GM21360 (cell line): ENCODE data around the gene FURIN.

Source experiments
- ATAC-seq: cut with Tn5 transposase; IDR thresholded peaks from one replicate; pipeline ENCODE4 v1.9.1; 2021; ENCODE audit warnings: mild to moderate bottlenecking, moderate library complexity; ENCODE audit not compliant: unreplicated experiment

The FURIN gene

GRCh38 chr15:90881978-90882721 is 13.8 kb downstream of the FURIN start:
- ATAC-seq = no peak

- ATAC-seq = no peak
These were observed 14.6 kb downstream of the FURIN start for GRCh38 chr15:90882781-90883525.

GRCh38 chr15:90883526-90883975 is 15.2 kb downstream of the FURIN start:
- ATAC-seq = no peak

- ATAC-seq = no peak
These were observed 15.8 kb downstream of the FURIN start, which contains the start of gene FES for GRCh38 chr15:90883976-90884718. FES (plus strand) TSS chr15:90884504; CDS start chr15:90885046, 542 bp downstream.

GRCh38 chr15:90884719-90885431 is 16.5 kb downstream of the FURIN start:
- ATAC-seq = no peak

GRCh38 chr15:90885432-90886290 is 17.3 kb downstream of the FURIN start:
- no peak for ATAC-seq

GRCh38 chr15:90886291-90886614 is 17.9 kb downstream of the FURIN start:
- no peak for ATAC-seq

GRCh38 chr15:90887037-90887481 is 18.7 kb downstream of the FURIN start:
- no peak for ATAC-seq

- ATAC-seq = no peak
These were observed 20.9 kb downstream of the FURIN start for GRCh38 chr15:90889313-90889730.

- no peak for ATAC-seq
These were observed 21.5 kb downstream of the FURIN start for GRCh38 chr15:90889736-90890456.

- ATAC-seq = no peak
These were observed 22.5 kb downstream of the FURIN start for GRCh38 chr15:90890839-90891238.

GRCh38 chr15:90891346-90891949 is 23.1 kb downstream of the FURIN start:
- ATAC-seq = no peak

- ATAC-seq = no peak
These were observed 23.6 kb downstream of the FURIN start for GRCh38 chr15:90892023-90892422.

GRCh38 chr15:90892498-90893174 is 24.2 kb downstream of the FURIN start:
- no peak for ATAC-seq

GRCh38 chr15:90893175-90894090 is 25.0 kb downstream of the FURIN start:
- no peak for ATAC-seq

- no peak for ATAC-seq
These were observed 27.3 kb downstream of the FURIN start for GRCh38 chr15:90895571-90896117.

GRCh38 chr15:90897131-90897655 is 28.8 kb downstream of the FURIN start:
- peak; percentile 72 for ATAC-seq
